ENCODE measurements around the gene NFIA.

NFIA gene

GRCh38 chr1:61237659-61238358 lies 155.4 kb downstream of the NFIA start:
- no peak overlapping the region for H3K4me3 ChIP-seq (ENCODE audit: low read depth in 1 of 2, low read length in 2 of 2)

GRCh38 chr1:61238359-61238665 lies 156.0 kb downstream of the NFIA start:
- no peak overlapping the region for H3K27ac ChIP-seq (ENCODE audit: low read depth, low read length)
- H3K4me1 ChIP-seq (ENCODE audit: insufficient read depth, low read length), result peaks cover 30% of the 10 kb centered on the region
- H3K27me3 ChIP-seq (ENCODE audit: control insufficient read depth in 1 of 2, insufficient read depth in 2 of 2, low read length in 2 of 2), result no peaks in the 10 kb centered on the region
- H3K36me3 ChIP-seq (ENCODE audit: insufficient read depth, low read length), result no peaks in the 10 kb centered on the region
- H3K4me3 ChIP-seq (ENCODE audit: low read depth in 1 of 2, low read length in 2 of 2), result no peak overlapping the region
- no peak overlapping the region for H3K9ac ChIP-seq (ENCODE audit: low read length)
- no peaks in the 10 kb centered on the region for H3K9me3 ChIP-seq (ENCODE audit: low read length)

More at GRCh38 chr1:61237659-61238358, 155.4 kb downstream of the NFIA start:
- Histone ChIP-seq H3K27me3 (ENCODE audit: control insufficient read depth in 1 of 2, insufficient read depth in 2 of 2, low read length in 2 of 2) (no peaks in the 10 kb centered on the region), H3K36me3 (ENCODE audit: insufficient read depth, low read length) (no peaks in the 10 kb centered on the region), H3K4me1 (ENCODE audit: insufficient read depth, low read length) (peaks cover 30% of the 10 kb centered on the region), H3K9ac (ENCODE audit: low read length) (no peak overlapping the region), H3K9me3 (ENCODE audit: low read length) (no peaks in the 10 kb centered on the region), H3K27ac (ENCODE audit: low read depth, low read length) (no peak overlapping the region)

DNA sequence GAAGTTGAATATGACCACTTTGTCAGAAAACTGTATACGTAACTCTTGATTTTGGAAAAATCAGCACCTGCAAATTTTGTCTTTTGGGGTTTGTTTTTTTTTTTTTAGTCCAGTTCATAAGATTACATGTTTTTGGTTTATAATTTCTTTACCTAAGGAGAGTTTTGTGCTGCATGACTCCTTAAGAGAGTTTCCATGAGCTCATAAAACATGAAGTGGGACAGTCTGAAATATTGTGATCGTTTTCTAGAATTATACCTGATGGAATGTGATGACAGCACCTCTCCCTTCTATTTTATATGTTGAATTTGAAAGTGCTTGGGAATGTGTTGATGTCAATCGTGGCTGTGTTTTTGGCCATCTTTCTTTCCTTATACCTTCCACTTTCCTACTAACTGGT lies 158.5 kb downstream of the NFIA start:
- Histone ChIP-seq H3K9ac (ENCODE audit: low read length) (no peak overlapping the region), H3K4me1 (ENCODE audit: insufficient read depth, low read length) (peaks cover 41% of the 10 kb centered on the region), H3K9me3 (ENCODE audit: low read length) (no peaks in the 10 kb centered on the region), H3K27ac (ENCODE audit: low read depth, low read length) (peak overlapping the region; percentile 40), H3K27me3 (ENCODE audit: control insufficient read depth in 1 of 2, insufficient read depth in 2 of 2, low read length in 2 of 2) (no peaks in the 10 kb centered on the region), H3K36me3 (ENCODE audit: insufficient read depth, low read length) (no peaks in the 10 kb centered on the region), H3K4me3 (ENCODE audit: low read depth in 1 of 2, low read length in 2 of 2) (no peak overlapping the region)

- no peaks in the 10 kb centered on the region for H3K36me3 ChIP-seq (ENCODE audit: insufficient read depth, low read length)
- no peaks in the 10 kb centered on the region for H3K9me3 ChIP-seq (ENCODE audit: low read length)
- H3K27ac ChIP-seq (ENCODE audit: low read depth, low read length), result peak overlapping the region; percentile 40
- no peaks in the 10 kb centered on the region for H3K27me3 ChIP-seq (ENCODE audit: control insufficient read depth in 1 of 2, insufficient read depth in 2 of 2, low read length in 2 of 2)
- no peak overlapping the region for H3K9ac ChIP-seq (ENCODE audit: low read length)
- H3K4me1 ChIP-seq (ENCODE audit: insufficient read depth, low read length), result peaks cover 41% of the 10 kb centered on the region
- peak overlapping the region in 1 of 2 donors; percentile 30 for H3K4me3 ChIP-seq (ENCODE audit: low read depth in 1 of 2, low read length in 2 of 2)
Measured at GRCh38 chr1:61241411-61241838, 159.1 kb downstream of the NFIA start.

GRCh38 chr1:61241973-61242381 lies 159.6 kb downstream of the NFIA start:
- no peaks in the 10 kb centered on the region for H3K36me3 ChIP-seq (ENCODE audit: insufficient read depth, low read length)
- H3K9ac ChIP-seq (ENCODE audit: low read length), result no peak overlapping the region
- H3K4me3 ChIP-seq (ENCODE audit: low read depth in 1 of 2, low read length in 2 of 2), result peak overlapping the region in 1 of 2 donors; percentile 30
- peak overlapping the region; percentile 40 for H3K27ac ChIP-seq (ENCODE audit: low read depth, low read length)
- no peaks in the 10 kb centered on the region for H3K9me3 ChIP-seq (ENCODE audit: low read length)
- no peaks in the 10 kb centered on the region for H3K27me3 ChIP-seq (ENCODE audit: control insufficient read depth in 1 of 2, insufficient read depth in 2 of 2, low read length in 2 of 2)
- H3K4me1 ChIP-seq (ENCODE audit: insufficient read depth, low read length), result peaks cover 41% of the 10 kb centered on the region

- Histone ChIP-seq H3K36me3 (ENCODE audit: insufficient read depth, low read length) (no peaks in the 10 kb centered on the region), H3K27me3 (ENCODE audit: control insufficient read depth in 1 of 2, insufficient read depth in 2 of 2, low read length in 2 of 2) (no peaks in the 10 kb centered on the region), H3K9me3 (ENCODE audit: low read length) (no peaks in the 10 kb centered on the region), H3K4me1 (ENCODE audit: insufficient read depth, low read length) (peaks cover 41% of the 10 kb centered on the region), H3K27ac (ENCODE audit: low read depth, low read length) (peak overlapping the region; percentile 35), H3K4me3 (ENCODE audit: low read depth in 1 of 2, low read length in 2 of 2) (no peak overlapping the region), H3K9ac (ENCODE audit: low read length) (no peak overlapping the region)
Measured at GRCh38 chr1:61244114-61244513, 161.8 kb downstream of the NFIA start.

DNA sequence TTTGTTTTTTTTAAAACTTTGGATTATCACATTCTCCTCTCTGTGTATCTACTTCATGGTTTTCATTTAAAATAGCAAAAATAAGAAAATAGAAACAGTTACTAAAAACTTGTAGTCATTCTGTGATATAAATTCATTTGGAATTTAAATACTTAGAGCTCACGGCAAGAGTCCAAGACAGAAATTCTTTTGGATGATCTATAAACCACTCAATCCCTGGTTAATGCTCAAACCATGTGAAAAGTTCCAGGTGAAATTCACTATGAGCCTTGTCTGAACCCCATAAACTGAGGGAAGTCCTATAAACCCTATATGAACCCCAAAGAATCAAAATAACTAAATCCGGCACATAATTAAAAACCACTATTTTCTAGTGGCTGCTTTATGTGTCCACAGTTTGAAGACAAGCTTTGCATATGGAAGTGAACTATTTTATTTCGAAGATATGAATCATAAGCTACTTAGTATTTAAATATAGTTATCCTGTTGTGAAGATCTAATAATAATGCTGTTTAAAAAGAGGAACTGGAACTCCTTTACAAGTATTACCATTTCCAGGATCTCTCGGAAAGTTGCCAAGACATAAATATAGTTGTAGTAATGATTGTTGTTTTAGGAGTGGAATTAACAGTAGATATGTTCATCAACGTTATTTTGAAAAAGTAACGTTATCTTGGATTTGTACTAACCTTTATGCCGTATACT lies 163.5 kb downstream of the NFIA start:
- no peak overlapping the region for H3K27ac ChIP-seq (ENCODE audit: low read depth, low read length)
- no peaks in the 10 kb centered on the region for H3K27me3 ChIP-seq (ENCODE audit: control insufficient read depth in 1 of 2, insufficient read depth in 2 of 2, low read length in 2 of 2)
- H3K36me3 ChIP-seq (ENCODE audit: insufficient read depth, low read length), result no peaks in the 10 kb centered on the region
- peaks cover 47% of the 10 kb centered on the region for H3K4me1 ChIP-seq (ENCODE audit: insufficient read depth, low read length)
- no peak overlapping the region for H3K9ac ChIP-seq (ENCODE audit: low read length)
- H3K9me3 ChIP-seq (ENCODE audit: low read length), result no peaks in the 10 kb centered on the region
- H3K4me3 ChIP-seq (ENCODE audit: low read depth in 1 of 2, low read length in 2 of 2), result no peak overlapping the region

- Histone ChIP-seq H3K27me3 (ENCODE audit: control insufficient read depth in 1 of 2, insufficient read depth in 2 of 2, low read length in 2 of 2) (no peaks in the 10 kb centered on the region), H3K4me3 (ENCODE audit: low read depth in 1 of 2, low read length in 2 of 2) (no peak overlapping the region), H3K36me3 (ENCODE audit: insufficient read depth, low read length) (no peaks in the 10 kb centered on the region), H3K4me1 (ENCODE audit: insufficient read depth, low read length) (peaks cover 44% of the 10 kb centered on the region), H3K9ac (ENCODE audit: low read length) (no peak overlapping the region), H3K27ac (ENCODE audit: low read depth, low read length) (no peak overlapping the region), H3K9me3 (ENCODE audit: low read length) (no peaks in the 10 kb centered on the region)
Measured at GRCh38 chr1:61247051-61247825, 164.9 kb downstream of the NFIA start.

DNA sequence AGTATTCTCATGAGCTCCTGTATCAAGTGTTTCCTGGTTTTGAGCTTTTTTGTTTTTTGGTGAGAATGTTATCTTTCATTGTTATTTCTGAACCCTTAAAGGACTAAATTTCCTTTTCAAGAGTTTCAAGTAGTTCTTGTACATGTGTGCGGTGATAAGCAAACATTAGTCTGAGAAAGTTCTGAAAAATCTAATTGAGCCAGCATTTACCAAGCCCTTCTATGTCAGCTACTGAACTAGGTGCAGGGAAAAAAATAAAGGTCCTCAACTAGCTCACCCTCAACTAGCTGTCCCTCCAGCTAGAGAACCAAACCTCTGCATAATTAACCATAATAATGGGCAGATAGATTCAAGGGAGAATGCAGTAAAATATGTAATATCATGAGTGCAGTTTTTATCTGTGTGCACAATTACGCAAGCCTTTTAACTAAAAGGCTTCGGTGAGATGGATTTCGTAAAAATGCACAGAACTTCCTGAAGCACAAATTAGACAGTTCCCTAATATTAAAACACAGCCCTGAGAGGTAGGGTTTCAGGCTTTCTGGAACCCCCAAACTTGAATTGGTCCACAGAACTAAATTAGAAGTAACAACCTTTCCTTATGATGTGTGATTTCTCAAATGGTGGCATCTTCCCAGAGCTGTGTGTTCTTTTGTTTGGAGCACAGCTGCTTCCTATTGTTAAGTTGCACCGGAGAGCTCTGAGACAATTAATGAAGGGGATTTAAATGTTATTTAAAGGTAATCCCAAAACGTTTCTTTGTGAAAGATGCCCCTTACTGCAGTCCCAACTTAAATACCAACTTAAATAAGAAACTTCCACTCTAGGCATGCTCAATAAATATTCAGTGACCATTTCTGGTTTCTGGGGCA lies 165.8 kb downstream of the NFIA start:
- H3K4me1 ChIP-seq (ENCODE audit: insufficient read depth, low read length), result peaks cover 42% of the 10 kb centered on the region
- H3K9me3 ChIP-seq (ENCODE audit: low read length), result no peaks in the 10 kb centered on the region
- H3K9ac ChIP-seq (ENCODE audit: low read length), result no peak overlapping the region
- H3K4me3 ChIP-seq (ENCODE audit: low read depth in 1 of 2, low read length in 2 of 2), result no peak overlapping the region
- no peaks in the 10 kb centered on the region for H3K27me3 ChIP-seq (ENCODE audit: control insufficient read depth in 1 of 2, insufficient read depth in 2 of 2, low read length in 2 of 2)
- H3K36me3 ChIP-seq (ENCODE audit: insufficient read depth, low read length), result no peaks in the 10 kb centered on the region
- no peak overlapping the region for H3K27ac ChIP-seq (ENCODE audit: low read depth, low read length)

DNA sequence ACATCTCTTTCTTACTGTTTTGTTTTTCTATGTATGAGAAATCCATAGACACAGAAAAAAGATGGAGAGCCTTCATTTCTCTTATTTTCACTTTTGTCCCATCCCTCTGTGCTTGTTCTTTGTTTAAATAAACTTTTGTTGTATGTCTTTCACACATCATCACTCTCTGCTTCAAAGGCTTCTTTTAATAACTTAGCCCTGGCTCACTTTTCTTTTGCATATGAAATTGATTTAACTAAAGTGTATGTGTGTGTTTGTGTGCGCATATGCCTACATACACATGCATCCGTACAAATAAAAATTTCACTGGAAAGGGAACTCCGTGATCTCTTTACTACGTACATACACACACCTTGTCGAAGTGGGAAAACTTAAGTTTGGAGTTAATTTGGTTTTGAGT lies 168.6 kb downstream of the NFIA start:
- Histone ChIP-seq H3K27me3 (ENCODE audit: control insufficient read depth in 1 of 2, insufficient read depth in 2 of 2, low read length in 2 of 2) (no peaks in the 10 kb centered on the region), H3K9ac (ENCODE audit: low read length) (no peak overlapping the region), H3K27ac (ENCODE audit: low read depth, low read length) (peak overlapping the region; percentile 25), H3K4me1 (ENCODE audit: insufficient read depth, low read length) (peaks cover 51% of the 10 kb centered on the region), H3K36me3 (ENCODE audit: insufficient read depth, low read length) (no peaks in the 10 kb centered on the region), H3K9me3 (ENCODE audit: low read length) (no peaks in the 10 kb centered on the region), H3K4me3 (ENCODE audit: low read depth in 1 of 2, low read length in 2 of 2) (no peak overlapping the region)

All from muscle layer of colon (tissue), 2 donors.